Astrocyte of the spinal cord (primary cell): ENCODE data around the gene ZDHHC6.

Source experiments
- DNase-seq: peaks from one replicate; pipeline ENCODE4 v3.0.0; 2011; ENCODE audit warnings: low read depth, low spot score
- H3K4me3 ChIP-seq: 2 replicates; pipeline ENCODE4 v1.5.1; 2011; ENCODE audit warnings: low read depth, mild to moderate bottlenecking, low read length, moderate library complexity
- in situ Hi-C: cut with HindIII; loops from 2 replicates; pipeline ENCODE4 v1.10.0; 2017; ENCODE audit warnings: low sequenced_read_pairs
- TF ChIP-seq, protein P1 (sequence below): IDR thresholded peaks from 2 replicates; pipeline ENCODE4 v1.5.1; 2012; ENCODE audit warnings: low read depth, mild to moderate bottlenecking, low read length, inconsistent platforms

The ZDHHC6 gene, protein sequence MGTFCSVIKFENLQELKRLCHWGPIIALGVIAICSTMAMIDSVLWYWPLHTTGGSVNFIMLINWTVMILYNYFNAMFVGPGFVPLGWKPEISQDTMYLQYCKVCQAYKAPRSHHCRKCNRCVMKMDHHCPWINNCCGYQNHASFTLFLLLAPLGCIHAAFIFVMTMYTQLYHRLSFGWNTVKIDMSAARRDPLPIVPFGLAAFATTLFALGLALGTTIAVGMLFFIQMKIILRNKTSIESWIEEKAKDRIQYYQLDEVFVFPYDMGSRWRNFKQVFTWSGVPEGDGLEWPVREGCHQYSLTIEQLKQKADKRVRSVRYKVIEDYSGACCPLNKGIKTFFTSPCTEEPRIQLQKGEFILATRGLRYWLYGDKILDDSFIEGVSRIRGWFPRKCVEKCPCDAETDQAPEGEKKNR

DNA sequence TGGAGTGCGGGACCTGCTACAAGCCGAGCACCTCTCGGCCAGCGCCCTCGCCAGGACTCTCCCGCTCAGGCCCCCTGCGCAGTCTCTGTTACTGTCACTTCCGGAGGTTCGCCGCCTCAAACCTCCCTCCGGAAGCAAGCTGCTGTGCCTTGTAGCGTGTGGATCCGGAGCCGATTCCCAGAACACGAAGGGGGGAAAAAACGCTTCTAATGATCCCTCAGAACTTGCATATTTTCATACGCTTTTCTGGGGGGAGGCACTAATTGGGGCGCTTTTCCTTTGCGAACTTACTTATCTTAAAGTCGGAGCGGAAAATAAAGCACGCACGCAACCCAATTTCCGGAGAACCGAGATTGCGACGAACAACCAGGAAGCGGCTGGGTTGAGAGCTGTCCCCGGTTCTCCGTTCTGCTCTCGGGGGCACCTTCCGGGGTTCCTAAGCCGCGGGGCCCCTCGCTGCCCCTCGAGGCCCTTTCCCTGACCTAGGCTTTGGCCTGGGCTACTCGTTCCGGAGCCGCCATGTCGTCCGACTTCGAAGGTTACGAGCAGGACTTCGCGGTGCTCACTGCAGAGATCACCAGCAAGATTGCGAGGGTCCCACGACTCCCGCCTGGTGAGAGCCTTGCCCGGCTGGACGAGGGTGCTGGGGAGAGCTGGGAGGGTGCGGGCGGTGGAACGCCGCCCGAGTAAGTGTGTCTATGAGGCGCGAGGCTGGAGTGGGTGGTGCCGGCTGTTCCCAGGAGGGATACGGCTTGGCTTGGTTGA lies at the start of gene ZDHHC6, which contains the start of gene VTI1A:
ZDHHC6 (minus strand) TSS at position 60 of the 765 bp plus-strand sequence. CDS start 1,478 bp downstream, outside the sequence.
VTI1A (plus strand) TSS at position 361 of the 765 bp plus-strand sequence; CDS start at position 520, 159 bp downstream.
- in situ Hi-C loops = no loop called here
- DNase-seq = peak; percentile 89
- H3K4me3 ChIP-seq = peak within 1 kb of the TSS; percentile 100
- TF ChIP-seq, protein P1, sequence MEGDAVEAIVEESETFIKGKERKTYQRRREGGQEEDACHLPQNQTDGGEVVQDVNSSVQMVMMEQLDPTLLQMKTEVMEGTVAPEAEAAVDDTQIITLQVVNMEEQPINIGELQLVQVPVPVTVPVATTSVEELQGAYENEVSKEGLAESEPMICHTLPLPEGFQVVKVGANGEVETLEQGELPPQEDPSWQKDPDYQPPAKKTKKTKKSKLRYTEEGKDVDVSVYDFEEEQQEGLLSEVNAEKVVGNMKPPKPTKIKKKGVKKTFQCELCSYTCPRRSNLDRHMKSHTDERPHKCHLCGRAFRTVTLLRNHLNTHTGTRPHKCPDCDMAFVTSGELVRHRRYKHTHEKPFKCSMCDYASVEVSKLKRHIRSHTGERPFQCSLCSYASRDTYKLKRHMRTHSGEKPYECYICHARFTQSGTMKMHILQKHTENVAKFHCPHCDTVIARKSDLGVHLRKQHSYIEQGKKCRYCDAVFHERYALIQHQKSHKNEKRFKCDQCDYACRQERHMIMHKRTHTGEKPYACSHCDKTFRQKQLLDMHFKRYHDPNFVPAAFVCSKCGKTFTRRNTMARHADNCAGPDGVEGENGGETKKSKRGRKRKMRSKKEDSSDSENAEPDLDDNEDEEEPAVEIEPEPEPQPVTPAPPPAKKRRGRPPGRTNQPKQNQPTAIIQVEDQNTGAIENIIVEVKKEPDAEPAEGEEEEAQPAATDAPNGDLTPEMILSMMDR = peak; percentile 32

DNA sequence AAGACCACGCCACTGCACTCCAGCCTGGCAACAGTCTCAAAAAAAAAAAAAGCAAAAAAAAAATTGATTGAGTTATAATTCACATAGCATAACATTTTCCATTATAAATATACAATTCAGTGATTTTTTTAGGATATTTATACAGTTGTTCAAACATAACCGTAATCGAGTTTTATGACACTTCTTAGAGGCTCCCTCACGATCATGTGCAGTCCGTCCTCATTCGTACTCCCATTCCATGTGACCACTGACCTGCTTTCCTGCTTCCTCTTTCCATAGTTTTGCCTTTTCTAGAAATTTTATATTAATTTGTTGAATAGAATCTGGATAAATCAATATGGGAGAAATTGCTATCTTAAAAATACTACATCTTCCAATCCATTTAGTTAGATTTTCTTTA lies 46.0 kb upstream of the ZDHHC6 start:
- in situ Hi-C loops = no loop called here
- no peak overlapping the region for H3K4me3 ChIP-seq
- TF ChIP-seq, protein P1 = no peak
- DNase-seq = no peak

DNA sequence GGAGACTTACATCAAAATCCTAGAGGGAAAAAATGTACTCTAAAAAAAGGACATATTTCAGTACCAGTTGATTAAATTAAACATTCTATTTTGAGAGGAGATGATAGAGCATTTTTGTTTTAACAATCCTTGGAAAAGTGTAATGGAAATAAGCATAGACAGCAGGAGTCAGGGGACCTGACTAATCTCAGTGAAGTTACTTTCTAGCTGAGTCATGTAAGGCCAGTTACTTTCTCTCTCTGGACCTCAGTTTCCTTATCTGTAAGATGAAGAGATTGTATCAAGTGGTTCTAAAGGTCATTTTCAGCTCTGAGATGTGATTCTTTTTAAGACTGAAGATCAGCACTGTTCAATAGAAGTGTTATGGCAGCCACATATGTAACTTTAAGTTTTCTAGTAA lies 44.4 kb upstream of the ZDHHC6 start:
- in situ Hi-C loops = no loop called here
- peak; percentile 24 for DNase-seq
- TF ChIP-seq, protein P1 = no peak
- no peak overlapping the region for H3K4me3 ChIP-seq

DNA sequence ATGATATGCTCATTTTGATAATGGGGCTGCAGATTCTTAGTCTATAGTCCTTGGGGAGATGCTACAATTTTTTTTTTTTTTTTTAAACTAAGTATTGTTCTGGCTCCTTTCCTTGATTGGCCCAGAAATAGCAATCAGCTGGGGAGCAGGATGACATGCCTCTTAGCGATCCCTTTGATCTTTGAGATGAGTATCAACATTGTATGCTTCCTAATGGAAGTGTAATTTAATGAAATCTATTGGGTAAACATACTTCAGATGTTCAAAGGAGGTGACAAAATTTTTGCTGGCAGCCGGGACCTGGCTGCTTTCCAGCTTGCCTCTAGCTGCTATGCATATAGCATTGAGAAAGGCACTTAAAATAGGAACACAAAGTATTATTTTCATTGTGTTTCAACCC lies 43.8 kb upstream of the ZDHHC6 start:
- H3K4me3 ChIP-seq = no peak overlapping the region
- peak; percentile 20 for DNase-seq
- TF ChIP-seq, protein P1 = no peak
- in situ Hi-C loops = no loop called here

DNA sequence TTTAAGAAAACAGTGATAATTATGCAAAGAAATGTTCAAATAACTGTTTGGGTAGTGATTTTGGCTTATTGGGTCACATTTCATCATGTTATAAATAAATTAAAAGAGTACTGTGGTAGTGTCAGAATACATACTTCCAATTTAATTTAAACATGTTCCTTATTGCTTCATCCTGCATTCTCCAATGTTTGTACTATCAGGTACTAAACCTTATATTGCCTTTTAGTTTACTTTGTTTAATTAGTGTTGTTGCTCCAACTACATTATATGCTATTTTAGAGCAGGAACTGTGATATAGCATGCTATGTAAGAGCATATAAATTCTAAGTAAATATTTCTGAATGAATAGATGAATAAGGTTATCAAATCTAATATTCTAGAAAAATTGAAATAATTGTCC lies 41.2 kb upstream of the ZDHHC6 start:
- DNase-seq = no peak
- TF ChIP-seq, protein P1 = no peak
- no peak overlapping the region for H3K4me3 ChIP-seq
- in situ Hi-C loops = no loop called here

DNA sequence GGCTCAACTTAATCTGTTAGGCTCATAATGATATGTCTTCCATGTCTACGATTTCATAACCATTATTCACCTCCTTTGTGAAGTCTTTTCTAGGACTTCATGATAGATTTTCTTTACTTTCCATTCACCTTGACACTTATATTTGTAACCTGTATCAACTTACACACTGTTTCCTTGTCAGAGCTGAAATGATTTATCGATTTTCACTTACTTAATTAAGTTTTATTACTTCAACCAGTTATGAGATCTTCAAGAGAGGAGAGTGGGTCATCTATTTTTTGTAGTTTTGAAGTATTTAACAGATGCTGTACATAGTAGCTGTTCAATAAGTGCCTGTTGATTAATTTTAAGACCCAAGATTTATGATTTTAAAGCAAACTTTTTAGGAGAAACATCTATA lies 37.7 kb upstream of the ZDHHC6 start:
- TF ChIP-seq, protein P1 = no peak
- in situ Hi-C loops = no loop called here
- no peak for DNase-seq
- H3K4me3 ChIP-seq = no peak overlapping the region
